GM18873 (cell line): ENCODE results near the gene ULK3.

ENCODE experiments used
- ATAC-seq: cut with Tn5 transposase; IDR thresholded peaks from one replicate; pipeline ENCODE4 v1.9.1; 2021; ENCODE audit warnings: mild to moderate bottlenecking, moderate library complexity, moderate number of reproducible peaks; ENCODE audit not compliant: unreplicated experiment, low FRiP score

Gene ULK3

GRCh38 chr15:74826364-74826819, 16.6 kb downstream of the ULK3 start, which contains the start of gene CPLX3:
CPLX3 (plus strand) TSS chr15:74826627; CDS start chr15:74826704, 77 bp downstream.
- no peak for ATAC-seq

GRCh38 chr15:74825866-74826265, 17.1 kb downstream of the ULK3 start:
- no peak for ATAC-seq

GRCh38 chr15:74824976-74825375, 18.0 kb downstream of the ULK3 start:
- ATAC-seq = no peak

GRCh38 chr15:74823324-74823723, 19.6 kb downstream of the ULK3 start:
- no peak for ATAC-seq

- ATAC-seq = no peak
These were observed 20.7 kb downstream of the ULK3 start for GRCh38 chr15:74822233-74822632.

GRCh38 chr15:74821790-74822158, 21.2 kb downstream of the ULK3 start:
- ATAC-seq = no peak

GRCh38 chr15:74821091-74821789, 21.7 kb downstream of the ULK3 start:
- ATAC-seq = peak; percentile 79

- ATAC-seq = no peak
These were observed 22.9 kb downstream of the ULK3 start for GRCh38 chr15:74820056-74820455.

- no peak for ATAC-seq
These were observed 25.6 kb downstream of the ULK3 start for GRCh38 chr15:74817370-74817737.

- no peak for ATAC-seq
These were observed 26.2 kb downstream of the ULK3 start for GRCh38 chr15:74816624-74817369.

GRCh38 chr15:74815961-74816360, 27.0 kb downstream of the ULK3 start:
- no peak for ATAC-seq

GRCh38 chr15:74815121-74815934, 27.6 kb downstream of the ULK3 start:
- no peak for ATAC-seq

- ATAC-seq = no peak
These were observed 30.4 kb downstream of the ULK3 start, which contains the start of gene LMAN1L for GRCh38 chr15:74812533-74812932. LMAN1L (plus strand) TSS chr15:74812835; CDS start chr15:74812855, 20 bp downstream.

- ATAC-seq = no peak
These were observed 33.0 kb downstream of the ULK3 start for GRCh38 chr15:74809956-74810355.

GRCh38 chr15:74809242-74809641, 33.7 kb downstream of the ULK3 start:
- no peak for ATAC-seq

- no peak for ATAC-seq
These were observed 34.1 kb downstream of the ULK3 start for GRCh38 chr15:74808840-74809229.

- ATAC-seq = no peak
These were observed 34.7 kb downstream of the ULK3 start for GRCh38 chr15:74808078-74808839.

GRCh38 chr15:74807282-74807681, 35.7 kb downstream of the ULK3 start:
- ATAC-seq = no peak

- ATAC-seq = no peak
These were observed 38.0 kb downstream of the ULK3 start for GRCh38 chr15:74804935-74805334.

- ATAC-seq = no peak
These were observed 40.0 kb downstream of the ULK3 start for GRCh38 chr15:74802862-74803447.
